ENCODE measurements around the gene SPATA19. TPM values are rescaled to one million over a fixed set of nuclear protein-coding genes. Genes with fewer than 3 reads are reported as not detected.

Gene SPATA19
- polyA plus RNA-seq, 1 experiment: not detected

DNA sequence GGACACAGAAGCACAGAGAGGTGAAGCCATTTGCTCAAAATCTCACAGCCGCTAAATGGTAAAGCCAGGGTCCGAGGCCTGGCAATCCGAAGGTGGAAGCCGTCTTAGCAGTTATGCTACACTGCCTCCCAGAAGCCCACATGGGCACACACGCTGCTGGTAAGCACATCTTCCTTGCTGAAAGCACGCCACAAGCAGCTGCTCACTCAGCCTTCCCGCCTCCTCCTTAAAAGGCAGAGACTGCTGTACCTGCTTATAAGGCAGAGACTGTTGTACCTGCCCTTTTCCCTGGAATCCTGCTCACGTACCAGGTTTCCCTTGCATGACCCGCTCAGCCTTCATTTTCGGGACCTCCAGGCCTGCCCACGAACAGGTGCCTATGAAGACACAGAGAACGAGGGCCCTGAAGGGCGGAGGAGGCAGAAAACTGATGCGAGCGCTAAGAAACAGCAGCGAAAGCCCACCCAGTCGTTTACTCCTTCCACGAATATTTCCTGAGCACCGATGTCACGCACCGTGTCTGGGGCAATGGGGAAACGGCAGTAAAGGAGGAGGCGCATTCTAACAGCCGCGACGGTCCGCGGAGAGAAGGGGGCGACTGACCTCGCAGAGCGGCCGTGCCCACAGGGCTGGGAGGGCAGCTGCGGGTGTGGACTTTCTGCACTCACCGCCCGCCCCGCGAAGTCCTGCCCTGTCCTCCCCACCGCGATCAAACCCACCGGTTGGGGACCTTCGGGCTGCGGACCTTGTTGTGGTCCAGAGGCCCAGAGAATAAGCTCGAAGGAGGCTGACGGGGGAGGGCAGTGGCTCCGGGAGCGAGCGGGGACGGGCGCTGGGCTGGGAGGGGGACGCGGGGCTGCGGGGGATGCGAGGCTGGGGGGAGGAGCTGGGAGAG, 13.0 kb downstream of the SPATA19 start:
- Histone ChIP-seq H3K36me3 (ENCODE audit: control insufficient read depth, insufficient read depth, low read length) (no peaks in the 10 kb centered on the region), H3K27me3 (ENCODE audit: control insufficient read depth, insufficient read depth, low read length) (no peaks in the 10 kb centered on the region), H3K4me3 (ENCODE audit: low read depth, low read length) (no peak overlapping the region)
- TF ChIP-seq, protein P1, sequence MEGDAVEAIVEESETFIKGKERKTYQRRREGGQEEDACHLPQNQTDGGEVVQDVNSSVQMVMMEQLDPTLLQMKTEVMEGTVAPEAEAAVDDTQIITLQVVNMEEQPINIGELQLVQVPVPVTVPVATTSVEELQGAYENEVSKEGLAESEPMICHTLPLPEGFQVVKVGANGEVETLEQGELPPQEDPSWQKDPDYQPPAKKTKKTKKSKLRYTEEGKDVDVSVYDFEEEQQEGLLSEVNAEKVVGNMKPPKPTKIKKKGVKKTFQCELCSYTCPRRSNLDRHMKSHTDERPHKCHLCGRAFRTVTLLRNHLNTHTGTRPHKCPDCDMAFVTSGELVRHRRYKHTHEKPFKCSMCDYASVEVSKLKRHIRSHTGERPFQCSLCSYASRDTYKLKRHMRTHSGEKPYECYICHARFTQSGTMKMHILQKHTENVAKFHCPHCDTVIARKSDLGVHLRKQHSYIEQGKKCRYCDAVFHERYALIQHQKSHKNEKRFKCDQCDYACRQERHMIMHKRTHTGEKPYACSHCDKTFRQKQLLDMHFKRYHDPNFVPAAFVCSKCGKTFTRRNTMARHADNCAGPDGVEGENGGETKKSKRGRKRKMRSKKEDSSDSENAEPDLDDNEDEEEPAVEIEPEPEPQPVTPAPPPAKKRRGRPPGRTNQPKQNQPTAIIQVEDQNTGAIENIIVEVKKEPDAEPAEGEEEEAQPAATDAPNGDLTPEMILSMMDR (IDR thresholded peaks at IDR 0.05; ENCODE audit: insufficient read depth, low read depth, low read length): no peak
- ChIA-PET POLR2A (no interaction called here), CTCF (no interaction called here)
- DNase-seq (ENCODE audit: low read depth): no peak

DNA sequence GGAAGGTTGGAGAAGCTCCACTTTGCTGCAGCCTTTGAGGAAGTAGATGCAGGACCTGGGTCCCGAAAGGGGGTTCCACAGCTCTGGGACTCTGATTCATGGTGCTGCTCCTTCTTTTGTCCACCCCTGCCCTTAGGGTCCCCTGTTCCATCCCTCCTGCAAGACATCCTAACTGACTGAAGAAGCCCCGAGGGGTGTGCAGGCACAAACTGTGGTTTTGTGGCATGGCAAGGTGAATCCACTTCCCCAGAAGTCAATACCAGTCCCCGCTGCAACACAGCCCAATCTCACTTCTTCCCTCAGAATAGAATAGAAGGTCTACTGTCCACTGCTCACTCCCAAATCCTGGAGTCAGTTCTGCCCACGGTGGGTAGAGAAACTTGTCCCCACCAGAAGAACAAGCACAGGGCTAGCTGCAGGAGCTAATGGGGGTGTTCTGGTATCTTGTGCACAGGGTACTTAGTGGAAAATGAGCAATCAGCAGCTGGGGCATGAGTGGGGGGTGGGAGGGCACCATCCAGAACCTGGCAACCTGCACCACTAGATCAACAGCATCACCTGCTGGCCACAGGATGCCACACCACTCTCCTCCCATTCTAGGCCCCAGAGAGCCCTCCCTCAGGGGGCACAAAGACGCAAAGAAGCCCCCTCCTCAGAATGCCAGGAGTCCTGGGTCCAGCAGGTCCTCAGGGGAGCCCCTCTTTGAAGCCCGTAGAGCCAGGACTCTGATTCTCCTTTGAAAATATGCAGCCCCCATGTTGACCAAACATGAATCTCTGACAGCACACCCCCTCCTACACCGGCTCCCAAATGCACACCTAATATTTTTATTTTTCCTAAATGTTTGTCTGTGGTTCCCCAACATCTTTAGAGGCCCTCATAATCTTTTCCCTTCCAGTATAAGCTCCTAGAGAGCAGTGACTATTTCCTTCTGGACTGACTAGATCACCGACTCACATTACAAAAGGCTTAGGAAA, 14.1 kb downstream of the SPATA19 start:
- Histone ChIP-seq H3K27me3 (ENCODE audit: control insufficient read depth, insufficient read depth, low read length) (no peaks in the 10 kb centered on the region), H3K4me3 (ENCODE audit: low read depth, low read length) (no peak overlapping the region), H3K36me3 (ENCODE audit: control insufficient read depth, insufficient read depth, low read length) (no peaks in the 10 kb centered on the region)
- no peak for DNase-seq (ENCODE audit: low read depth)
- ChIA-PET CTCF (no interaction called here), POLR2A (no interaction called here)
- TF ChIP-seq, protein P1 (IDR thresholded peaks at IDR 0.05; ENCODE audit: insufficient read depth, low read depth, low read length): no peak

DNA sequence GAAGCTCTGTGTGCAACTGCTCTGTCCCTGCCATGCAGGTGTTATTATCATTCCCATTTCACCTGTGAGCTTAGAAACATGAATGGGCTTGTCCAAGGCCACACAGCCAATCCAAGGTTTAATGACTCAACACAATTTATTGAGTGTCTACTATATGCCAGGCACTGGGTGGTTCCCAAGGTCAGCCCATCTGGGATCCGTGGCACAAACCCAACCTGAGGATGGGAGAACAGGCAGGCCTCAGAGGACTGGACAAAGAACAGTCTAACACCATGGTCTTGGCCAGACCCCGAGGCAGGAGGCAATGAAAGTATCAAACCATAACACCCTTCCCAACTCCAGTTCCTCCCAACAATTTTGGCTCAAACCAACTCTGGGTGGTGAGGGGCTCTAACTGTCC, 15.7 kb downstream of the SPATA19 start:
- CTCF ChIA-PET: no interaction called here
- no peaks in the 10 kb centered on the region for H3K27me3 ChIP-seq (ENCODE audit: control insufficient read depth, insufficient read depth, low read length)
- TF ChIP-seq, protein P1 (IDR thresholded peaks at IDR 0.05; ENCODE audit: insufficient read depth, low read depth, low read length): no peak
- POLR2A ChIA-PET: no interaction called here
- no peaks in the 10 kb centered on the region for H3K36me3 ChIP-seq (ENCODE audit: control insufficient read depth, insufficient read depth, low read length)
- DNase-seq (ENCODE audit: low read depth): no peak
- H3K4me3 ChIP-seq (ENCODE audit: low read depth, low read length): no peak overlapping the region

DNA sequence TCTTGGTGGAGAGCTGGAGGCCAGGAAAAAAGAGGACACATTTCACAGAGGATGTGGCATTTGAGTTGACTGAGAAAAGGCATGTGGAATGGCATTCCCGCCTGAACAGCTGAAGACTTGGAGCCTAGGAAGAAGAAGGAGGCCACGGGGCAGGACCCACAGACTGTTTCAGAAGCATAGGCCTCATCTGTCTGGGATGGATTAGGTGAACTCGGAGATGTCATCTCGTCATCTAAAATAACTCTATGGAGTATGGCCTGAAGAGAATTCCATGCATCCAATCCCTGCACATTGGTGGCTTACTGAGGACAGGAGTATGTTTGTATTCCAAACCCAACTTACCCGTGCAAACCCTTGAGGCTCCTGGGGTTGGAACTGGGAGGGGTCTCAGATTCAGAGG, 16.4 kb downstream of the SPATA19 start:
- Histone ChIP-seq H3K4me3 (ENCODE audit: low read depth, low read length) (no peak overlapping the region), H3K36me3 (ENCODE audit: control insufficient read depth, insufficient read depth, low read length) (no peaks in the 10 kb centered on the region), H3K27me3 (ENCODE audit: control insufficient read depth, insufficient read depth, low read length) (no peaks in the 10 kb centered on the region)
- DNase-seq (ENCODE audit: low read depth): no peak
- TF ChIP-seq, protein P1 (IDR thresholded peaks at IDR 0.05; ENCODE audit: insufficient read depth, low read depth, low read length): no peak
- CTCF ChIA-PET: no interaction called here
- POLR2A ChIA-PET: no interaction called here

DNA sequence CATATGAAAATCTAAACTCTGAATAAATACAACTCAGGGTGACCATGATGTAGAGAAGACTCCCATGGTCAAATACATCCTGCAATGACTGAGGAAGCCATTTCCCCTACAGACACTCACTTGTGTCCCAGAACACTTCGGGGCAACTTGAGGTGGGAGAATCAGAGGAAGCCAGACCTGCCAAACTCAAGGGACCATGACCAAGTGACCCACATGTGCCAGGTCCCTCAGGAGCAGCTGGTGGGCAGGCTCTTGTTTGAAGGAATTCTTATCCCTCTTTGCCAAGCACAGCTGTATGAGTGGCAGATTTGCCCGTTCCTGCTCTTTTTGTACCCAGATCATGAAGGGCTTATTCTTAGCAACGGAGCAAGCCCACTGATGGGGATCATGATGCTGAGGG, 17.8 kb downstream of the SPATA19 start:
- no peak overlapping the region for H3K4me3 ChIP-seq (ENCODE audit: low read depth, low read length)
- DNase-seq (ENCODE audit: low read depth): no peak
- ChIA-PET CTCF (no interaction called here), POLR2A (no interaction called here)
- H3K27me3 ChIP-seq (ENCODE audit: control insufficient read depth, insufficient read depth, low read length): no peaks in the 10 kb centered on the region
- TF ChIP-seq, protein P1 (IDR thresholded peaks at IDR 0.05; ENCODE audit: insufficient read depth, low read depth, low read length): no peak
- H3K36me3 ChIP-seq (ENCODE audit: control insufficient read depth, insufficient read depth, low read length): no peaks in the 10 kb centered on the region
